Ramos (cell line): ENCODE measurements around the gene HOXA9.

Source experiments
- in situ Hi-C: fragments of 300-500 bp; cut with MboI; formaldehyde crosslinking; loops from one replicate; pipeline ENCODE4 v1.14.3; 2022; ENCODE audit warnings: low sequenced_read_pairs; ENCODE audit not compliant: unreplicated experiment

The HOXA9 gene

DNA sequence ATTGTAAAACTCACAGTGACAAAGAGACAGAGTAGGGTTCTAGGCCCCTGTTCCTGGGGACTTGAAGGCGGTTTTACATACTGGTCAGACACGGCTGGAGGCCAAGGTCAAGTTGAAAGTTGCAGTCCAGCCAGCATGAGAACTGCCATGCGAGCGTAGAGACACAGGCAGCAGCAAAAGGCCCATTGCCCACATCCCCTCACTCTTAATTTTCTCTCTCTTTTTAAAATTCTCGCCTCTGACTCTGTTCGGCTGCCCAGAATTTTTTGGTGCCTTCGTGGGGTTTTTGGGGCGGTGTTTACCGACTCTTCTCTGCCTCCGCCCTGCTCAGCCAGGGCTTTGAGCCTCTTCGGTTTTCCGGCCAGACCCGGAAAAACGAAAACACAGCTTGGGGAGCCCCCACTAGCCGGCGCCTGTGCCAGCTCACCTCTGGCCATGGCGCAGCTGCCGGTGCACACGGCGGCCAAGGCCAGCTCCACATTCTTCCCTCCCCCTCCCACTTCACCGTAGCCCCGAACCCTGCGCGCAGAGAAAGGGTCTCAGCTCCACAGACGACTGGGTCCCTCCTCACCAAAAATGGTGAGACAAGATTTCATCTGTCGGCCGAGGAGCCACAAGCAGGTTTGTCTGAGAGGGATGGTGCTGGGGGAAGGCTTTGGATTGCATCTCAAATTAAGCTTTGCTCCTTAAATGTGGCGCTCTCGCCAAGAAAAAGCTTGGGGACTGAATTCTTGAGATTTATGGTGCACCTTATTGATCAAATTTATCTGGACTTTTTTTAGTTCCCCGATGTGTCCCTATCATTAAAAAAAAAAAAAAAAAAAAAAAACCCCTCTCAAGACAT, 36.9 kb upstream of the HOXA9 start:
- in situ Hi-C loops = loop anchor here (10.0 to 25.0 kb wide), 4 partner anchors 360 to 813 kb away; no protein-coding TSS in a partner anchor

DNA sequence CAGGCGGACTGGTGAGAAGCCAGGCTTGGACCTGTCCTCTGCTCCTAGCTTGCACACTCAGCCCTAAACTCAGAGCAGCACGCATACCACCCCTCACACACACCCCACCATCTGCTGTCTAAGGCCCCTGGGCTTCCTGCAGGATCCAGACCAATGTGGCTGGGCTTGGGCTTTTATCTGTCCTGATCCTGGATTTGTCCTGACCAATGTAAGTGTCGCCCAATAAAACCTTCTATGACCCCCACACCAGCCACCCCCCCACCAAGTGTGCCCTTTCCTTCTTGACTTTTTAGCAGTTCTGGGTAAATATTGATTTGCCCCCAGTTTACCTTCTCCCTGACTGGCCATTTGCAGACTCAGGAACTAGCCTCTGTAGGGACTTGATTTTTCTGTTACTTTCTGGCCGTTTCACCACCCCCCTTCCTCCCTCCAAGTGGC, 36.3 kb upstream of the HOXA9 start:
- in situ Hi-C loops = loop anchor here (10.0 to 25.0 kb wide), 4 partner anchors 361 to 813 kb away; no protein-coding TSS in a partner anchor

DNA sequence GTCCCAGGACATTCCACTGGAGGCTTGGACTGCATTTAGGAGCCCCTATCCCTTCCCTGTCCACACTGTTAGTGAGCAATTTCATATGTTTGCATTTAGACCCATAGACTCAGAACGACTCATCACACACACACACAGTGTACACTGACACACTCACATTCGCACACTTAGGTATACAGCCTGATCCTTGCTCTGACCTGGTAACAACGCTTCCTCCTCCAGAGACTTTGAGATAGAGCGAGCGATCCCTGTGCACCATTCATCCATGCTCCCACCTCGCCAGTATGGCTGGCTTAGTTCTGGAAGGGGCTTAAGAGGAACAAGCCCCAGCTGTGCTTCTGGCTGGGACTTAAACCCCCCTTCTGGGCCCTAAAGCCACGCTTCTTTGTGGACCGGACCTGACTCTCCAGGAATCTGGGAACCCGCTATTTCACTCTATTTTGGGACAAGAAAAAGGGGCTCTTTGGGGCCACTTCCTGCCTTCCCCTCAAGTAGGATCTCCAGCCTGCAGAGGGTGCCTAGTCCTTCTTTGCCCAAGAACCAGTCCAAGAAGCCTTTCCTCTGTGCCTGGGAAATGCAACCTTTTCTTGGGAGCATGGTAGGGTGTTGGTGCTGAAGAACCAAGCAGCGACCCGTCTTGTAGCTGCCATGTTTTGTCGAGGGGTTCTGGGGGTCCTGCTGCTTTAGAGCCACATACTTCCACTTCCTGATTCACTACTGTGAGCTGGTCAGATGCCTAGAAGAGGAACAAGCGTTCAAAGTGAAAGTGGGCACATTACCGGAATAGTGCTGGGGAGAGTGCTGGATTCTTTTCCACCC, 35.6 kb upstream of the HOXA9 start:
- in situ Hi-C loops = loop anchor here (10.0 to 25.0 kb wide), 4 partner anchors 361 to 814 kb away; no protein-coding TSS in a partner anchor

DNA sequence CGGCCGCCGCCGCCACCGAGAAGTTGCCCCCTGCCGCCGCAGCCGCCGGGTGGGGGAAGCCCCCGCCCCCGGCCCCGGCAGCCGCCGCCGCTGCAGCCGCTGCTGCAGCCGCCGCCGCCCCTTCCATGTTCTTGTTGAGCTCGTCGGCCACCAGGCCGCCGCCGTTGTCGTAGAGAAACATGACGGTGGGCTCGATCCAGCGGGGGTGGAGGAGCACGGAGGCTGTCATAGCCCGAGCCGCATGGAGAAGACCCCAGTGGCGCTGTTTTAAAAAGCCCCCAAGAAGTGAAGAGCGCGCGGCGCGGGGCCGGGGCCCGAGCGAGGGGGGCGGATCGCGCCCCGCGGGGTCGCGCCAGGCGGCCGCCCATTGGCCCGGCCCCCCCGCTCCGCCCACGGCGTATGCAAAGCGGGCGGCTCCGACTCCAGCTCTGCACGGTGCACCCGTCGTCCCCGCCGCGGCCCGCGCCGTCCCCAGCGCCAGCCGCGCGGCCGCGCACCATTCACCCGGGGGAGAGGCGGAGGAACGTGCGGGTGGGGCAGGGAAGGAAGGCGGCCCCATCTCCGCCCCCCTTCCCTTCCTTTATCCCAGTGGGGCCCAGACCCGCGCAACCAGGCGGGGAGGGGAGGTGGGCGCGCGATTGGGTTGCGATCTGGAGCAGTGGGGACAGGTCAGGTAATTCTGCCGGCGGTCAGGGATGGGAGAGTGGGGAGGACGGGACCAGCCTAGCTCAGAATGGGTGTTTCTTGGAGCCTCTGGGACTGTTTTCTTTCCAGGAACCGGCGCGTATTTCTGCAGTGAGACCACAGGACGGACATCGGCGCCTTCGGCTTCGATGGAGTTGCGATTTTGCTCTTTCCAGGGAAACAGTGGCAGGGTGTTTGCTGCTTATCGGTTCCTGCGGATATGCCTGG, 34.8 kb upstream of the HOXA9 start, which contains the start of gene HOXA13:
Gene HOXA13 (minus strand): TSS at position 243 of the 912 bp plus-strand sequence. CDS start 14 bp downstream, at position 229.
- in situ Hi-C loops = loop anchor here (10.0 to 25.0 kb wide), 5 partner anchors 362 to 895 kb away; no protein-coding TSS in a partner anchor

DNA sequence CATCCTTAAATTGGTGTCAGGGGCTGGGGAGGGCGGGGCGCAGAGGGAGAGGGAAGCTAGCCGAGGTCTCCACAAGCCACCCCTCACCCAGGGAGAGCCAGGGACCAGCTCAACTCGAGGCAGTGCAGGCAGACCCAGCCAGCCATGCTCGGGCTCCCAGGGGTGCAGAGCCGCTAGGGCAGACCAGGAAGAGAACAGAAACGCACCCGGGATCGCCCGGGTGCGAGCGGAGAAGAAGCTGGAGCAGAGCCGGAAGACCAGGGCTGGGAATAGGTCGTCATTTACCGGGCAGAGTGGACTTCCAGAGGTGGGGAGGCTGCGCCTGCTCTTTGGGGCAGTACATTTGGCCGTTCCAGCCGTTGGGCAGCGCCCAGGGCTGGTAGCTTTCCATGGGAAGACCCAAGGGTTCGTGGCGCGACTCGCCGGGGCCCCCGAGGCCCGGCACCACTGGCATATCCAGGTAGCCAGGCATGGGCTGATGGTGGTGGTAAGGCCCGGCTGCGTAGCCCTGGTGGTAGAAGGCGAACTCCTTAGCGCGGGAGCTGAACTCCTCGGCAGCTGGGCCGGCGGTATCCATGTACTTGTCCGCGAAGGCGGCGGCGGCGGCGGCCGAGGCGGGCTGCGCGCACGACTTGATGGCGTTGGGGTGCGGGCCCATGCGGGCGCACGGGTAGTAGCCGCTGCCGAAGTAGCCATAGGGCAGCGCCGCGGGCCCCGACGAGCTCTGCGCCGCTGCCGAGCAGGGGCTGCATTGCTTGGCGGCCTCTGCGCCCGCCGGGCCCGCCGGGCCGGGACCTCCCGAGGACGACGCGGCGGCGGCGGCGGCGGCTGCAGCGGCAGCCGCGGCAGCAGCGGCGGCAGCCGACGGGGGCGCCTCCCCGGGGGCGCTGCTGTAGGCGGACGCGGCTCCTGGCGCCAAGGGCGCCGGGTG, 33.8 kb upstream of the HOXA9 start:
- in situ Hi-C loops = loop anchor here (10.0 kb wide), 1 partner anchor 896 kb away; no protein-coding TSS in a partner anchor

DNA sequence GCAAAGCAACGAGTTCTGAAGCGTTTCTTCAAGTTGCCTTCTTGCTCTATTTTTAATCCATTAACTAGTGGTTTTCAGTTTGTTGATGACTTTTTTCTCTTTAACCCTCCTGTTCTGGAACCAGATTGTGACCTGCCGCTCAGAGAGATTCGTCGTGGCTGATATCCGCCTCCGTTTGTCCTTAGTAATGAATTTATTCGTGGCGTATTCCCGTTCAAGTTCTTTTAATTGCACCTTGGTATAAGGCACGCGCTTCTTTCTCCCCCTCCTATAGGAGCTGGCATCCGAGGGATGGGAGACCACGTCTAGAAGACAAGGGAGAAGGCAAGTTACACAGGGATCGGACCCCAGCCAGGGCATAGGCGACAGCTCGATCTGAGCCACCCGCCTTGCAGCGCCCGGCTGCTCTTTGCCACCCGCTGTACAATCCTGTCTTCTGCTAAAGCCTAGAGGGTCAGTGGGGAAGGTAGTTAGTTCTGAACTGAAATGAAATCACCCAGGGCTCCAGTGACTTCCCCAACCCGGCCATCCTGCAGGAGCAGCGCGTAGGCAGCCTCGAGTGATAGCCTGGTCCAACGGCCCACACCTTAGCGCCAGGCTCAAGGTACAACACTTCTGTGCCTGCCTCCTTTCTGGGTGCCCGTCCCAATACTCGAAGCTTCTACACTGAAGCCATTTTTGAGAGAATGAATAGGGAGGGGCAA, 33.0 kb upstream of the HOXA9 start:
- in situ Hi-C loops = loop anchor here (10.0 kb wide), 1 partner anchor 897 kb away; no protein-coding TSS in a partner anchor

DNA sequence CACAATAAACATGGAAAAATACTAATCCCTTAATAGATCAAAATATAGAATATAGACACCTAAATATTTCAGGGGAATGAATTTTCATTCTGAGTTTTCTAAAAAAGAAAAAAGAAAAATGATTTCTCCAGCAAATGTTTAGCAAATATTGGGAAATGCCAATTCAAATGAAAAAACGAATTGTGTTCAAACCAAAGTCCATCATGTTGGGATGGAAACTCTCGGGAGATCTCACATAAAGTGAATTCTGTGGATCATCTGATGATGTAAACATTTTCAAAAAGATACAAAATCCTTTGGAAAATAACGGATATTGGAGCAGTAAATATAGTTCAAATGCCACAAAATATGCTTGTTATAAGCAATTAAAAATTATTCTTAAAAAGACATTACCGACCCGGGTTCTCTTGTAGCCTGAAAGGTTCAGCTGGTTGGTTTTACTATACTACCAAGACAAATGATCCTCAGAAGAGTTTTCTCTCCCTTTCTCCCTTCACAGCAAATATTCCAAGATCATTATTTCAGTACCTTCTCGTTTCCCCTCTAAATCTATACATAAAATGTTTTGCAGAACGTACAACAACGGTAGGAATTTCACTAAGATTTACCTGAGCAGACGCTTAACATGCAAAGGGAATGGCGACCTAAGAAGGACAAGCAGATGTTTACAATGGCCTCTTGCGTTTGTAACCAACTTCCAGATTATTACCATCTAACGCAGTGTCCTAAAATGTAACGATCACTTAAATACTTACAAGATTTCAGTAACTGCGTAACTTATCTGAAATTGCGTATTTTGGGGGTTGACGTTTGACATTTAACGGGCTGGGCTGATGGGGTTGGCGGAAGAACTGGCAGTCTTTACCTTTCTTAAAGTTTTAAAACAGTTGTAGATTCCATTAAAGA, 32.1 kb upstream of the HOXA9 start:
- in situ Hi-C loops = loop anchor here (10.0 kb wide), 1 partner anchor 897 kb away; no protein-coding TSS in a partner anchor

- in situ Hi-C loops = loop anchor here (10.0 kb wide), 1 partner anchor 898 kb away; no protein-coding TSS in a partner anchor
Measured at GRCh38 chr7:27196287-27196767, 31.0 kb upstream of the HOXA9 start.

DNA sequence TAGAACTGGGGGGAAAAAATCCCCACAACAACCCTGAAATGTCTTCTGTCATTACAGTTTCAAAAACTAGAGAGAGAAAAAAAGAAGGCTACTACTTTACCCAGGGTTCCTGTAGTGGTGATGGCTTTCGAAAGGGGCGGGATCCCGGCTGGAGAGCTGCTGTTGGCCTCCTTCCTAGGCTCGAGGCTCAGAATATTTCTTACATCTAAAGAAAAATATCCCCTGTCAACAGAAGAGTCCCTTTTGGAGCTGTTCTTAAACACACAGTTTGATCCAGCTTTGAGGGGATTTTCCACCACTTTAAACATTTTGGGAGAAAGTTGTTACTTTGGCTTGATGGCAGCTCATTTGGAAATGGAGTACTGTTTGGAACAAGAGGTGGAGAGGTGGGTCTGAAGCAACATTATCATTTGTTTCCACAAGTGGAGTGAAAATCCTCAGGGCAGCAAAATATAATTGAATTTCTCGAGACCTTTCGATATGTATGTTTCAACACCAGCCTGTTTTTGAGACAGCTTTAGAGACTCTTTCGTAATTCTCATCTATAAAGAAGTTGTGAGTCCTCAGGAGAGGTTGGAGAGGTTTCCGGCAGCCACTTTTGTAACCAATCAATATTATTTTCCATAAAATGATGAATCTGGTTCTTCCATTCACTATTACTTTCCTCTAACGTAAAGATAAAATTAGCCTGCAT, 29.5 kb upstream of the HOXA9 start:
- in situ Hi-C loops = loop anchor here (10.0 kb wide), 1 partner anchor 900 kb away; no protein-coding TSS in a partner anchor

- in situ Hi-C loops = loop anchor here (10.0 kb wide), 1 partner anchor 901 kb away; no protein-coding TSS in a partner anchor
Measured at GRCh38 chr7:27194002-27194352, 28.6 kb upstream of the HOXA9 start.

DNA sequence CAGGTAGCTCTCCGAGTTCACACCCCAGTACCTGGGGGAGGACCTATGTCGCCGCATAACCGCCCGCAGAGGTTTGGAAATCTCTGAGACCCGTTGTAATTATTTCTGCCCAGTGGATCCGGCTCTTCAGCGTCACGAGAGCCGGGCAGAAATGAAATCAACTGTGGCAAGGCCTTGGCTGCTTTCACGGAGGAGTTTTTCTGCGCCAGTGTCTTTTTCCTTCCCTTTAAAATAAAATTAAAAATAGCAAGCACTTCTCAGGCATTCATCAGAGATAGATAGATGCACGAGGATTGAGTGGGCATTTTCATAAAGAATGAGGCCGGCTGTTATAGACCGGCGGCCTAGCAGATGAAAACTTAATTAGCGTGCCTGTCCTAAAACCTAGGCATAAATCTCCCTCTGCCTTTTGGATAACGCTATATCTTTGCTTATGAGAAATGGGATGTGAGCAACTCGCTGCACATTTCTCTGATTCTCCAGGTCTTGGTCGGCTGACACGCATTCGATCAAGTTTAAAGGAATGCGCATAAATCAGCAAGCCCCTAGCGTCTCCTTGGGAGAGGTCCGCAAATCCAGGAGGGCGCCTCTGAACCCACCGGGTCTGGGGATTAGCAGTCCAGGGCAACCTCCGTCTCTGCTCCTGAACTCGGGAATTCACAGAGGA, 28.1 kb upstream of the HOXA9 start:
- in situ Hi-C loops = loop anchor here (10.0 kb wide), 1 partner anchor 901 kb away; no protein-coding TSS in a partner anchor

DNA sequence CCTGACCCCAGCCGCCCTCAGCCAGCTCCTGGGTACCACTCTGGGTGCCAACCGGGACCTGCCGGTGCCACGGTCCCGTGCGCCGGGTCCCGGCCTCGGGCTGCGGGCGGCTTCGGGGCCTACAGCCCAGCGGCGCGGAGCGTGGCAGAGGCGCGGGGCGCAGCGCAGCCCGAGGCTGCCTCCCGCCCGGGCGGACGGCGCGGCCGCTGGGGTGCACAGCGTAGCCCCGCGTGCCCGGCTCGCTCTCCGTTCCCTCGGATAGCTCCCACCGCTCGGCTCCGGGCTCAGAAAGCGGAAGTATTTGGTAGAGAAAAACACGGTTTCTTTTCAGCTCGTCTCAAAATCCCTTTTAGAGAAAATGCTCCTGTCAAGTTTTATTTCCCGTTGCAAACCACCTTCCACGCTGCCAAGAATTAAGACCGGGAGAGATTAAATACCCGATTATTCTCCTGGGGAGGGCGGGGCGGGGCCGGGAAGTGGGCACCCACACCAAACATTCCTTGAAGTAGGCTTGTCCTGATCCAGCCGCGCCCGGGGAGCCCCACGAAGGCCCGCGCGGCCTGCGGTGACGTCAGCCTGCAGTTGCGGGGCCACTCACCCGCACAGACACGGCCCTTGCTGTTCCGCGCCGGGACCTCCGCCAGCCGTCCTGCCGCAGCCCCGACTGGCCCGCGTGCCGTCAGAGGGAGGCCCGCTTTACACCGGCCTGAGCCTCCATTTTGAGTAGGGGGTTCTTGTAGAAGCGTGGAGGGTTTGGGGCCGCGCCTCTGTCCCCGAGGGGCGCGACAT, 27.4 kb upstream of the HOXA9 start:
- in situ Hi-C loops = loop anchor here (10.0 kb wide), 1 partner anchor 902 kb away; no protein-coding TSS in a partner anchor

DNA sequence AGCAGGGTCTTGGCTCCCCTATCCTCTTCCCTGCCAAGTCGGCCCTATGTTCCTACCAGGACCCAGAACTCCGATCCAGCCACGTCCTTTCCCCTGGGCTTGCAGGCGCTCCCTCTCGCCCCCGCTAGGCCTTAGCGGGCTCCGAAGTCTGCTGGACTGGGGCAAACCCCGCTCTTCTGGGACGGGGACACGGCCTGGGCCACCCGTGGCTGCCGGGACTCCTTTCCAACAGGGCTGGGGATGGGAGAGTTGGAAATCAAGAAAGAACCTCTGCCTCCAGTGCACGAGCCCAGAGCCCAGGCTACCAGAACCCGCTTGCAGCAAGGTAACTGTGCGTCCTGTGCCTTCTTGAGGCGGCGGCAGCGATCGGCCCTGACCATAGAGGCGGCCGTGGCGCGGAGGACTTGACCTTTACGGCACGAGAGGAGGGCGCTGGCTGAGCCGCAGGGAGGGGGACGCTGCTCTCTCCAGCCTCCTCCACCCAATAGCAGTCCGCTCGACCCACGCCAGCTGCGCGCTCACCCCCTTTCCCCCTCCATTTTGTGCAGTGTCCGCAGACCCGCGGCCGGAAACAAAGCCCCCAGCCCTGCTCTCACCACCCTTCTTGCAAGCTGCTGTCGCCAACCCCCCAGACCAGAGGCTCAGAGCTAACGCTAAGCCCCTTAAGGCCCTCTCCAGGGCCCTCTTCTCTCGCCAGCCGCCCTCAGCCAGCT, 26.7 kb upstream of the HOXA9 start:
- in situ Hi-C loops = loop anchor here (10.0 kb wide), 1 partner anchor 903 kb away; no protein-coding TSS in a partner anchor
